ENCODE measurements around the gene EPAS1.

- TF ChIP-seq CTCF (IDR thresholded peaks at IDR 0.05) (no peak), EZH2 (IDR thresholded peaks at IDR 0.05) (no peak)
Observed at GRCh38 chr2:46387292-46387691, 90.1 kb downstream of the EPAS1 start.
